Astrocyte (in vitro differentiated cells and primary cell): ENCODE measurements around the gene KREMEN1. TPM values are rescaled to one million over a fixed set of nuclear protein-coding genes. Genes with fewer than 3 reads are reported as not detected.

ENCODE experiments used
- DNase-seq: peaks from one replicate; pipeline ENCODE4 v3.0.0-alpha.2; 2010; ENCODE audit warnings: low read depth
- FAIRE-seq: peaks from 2 replicates; lab custom pipeline; 2011; peaks lifted over from hg19 to GRCh38; lab: Jason Lieb, UNC
- H2AFZ ChIP-seq: 2 replicates; pipeline ENCODE4 v1.6.0; 2012; ENCODE audit warnings: low read depth, low read length, inconsistent platforms
- H3K27ac ChIP-seq: 2 replicates; pipeline ENCODE4 v1.5.1; 2011; ENCODE audit warnings: low read depth, low read length, inconsistent platforms
- H3K27me3 ChIP-seq: 2 replicates; pipeline ENCODE4 v1.6.0; 2011; ENCODE audit warnings: low read length, inconsistent platforms; ENCODE audit not compliant: insufficient read depth
- H3K36me3 ChIP-seq: 2 replicates; pipeline ENCODE4 v1.5.1; 2011; ENCODE audit warnings: low read length, inconsistent platforms; ENCODE audit not compliant: insufficient read depth
- H3K4me1 ChIP-seq: 2 replicates; pipeline ENCODE4 v1.5.1; 2011; ENCODE audit warnings: low read length, inconsistent platforms; ENCODE audit not compliant: insufficient read depth
- H3K4me2 ChIP-seq: 2 replicates; pipeline ENCODE4 v1.6.0; 2012; ENCODE audit warnings: low read length, inconsistent platforms
- H3K4me3 ChIP-seq: 2 replicates; pipeline ENCODE4 v1.5.1; 2011; ENCODE audit warnings: low read depth, mild to moderate bottlenecking, low read length, inconsistent platforms; ENCODE audit not compliant: insufficient read depth
- H3K79me2 ChIP-seq: 2 replicates; pipeline ENCODE4 v1.6.0; 2012; ENCODE audit warnings: mild to moderate bottlenecking, low read length, inconsistent platforms; ENCODE audit not compliant: insufficient read depth
- H3K9ac ChIP-seq: 2 replicates; pipeline ENCODE4 v1.6.0; 2012; ENCODE audit warnings: mild to moderate bottlenecking, low read length, inconsistent platforms
- H3K9me3 ChIP-seq: 2 replicates; pipeline ENCODE4 v1.5.1; 2012; ENCODE audit warnings: low read depth, mild to moderate bottlenecking, low read length, inconsistent platforms; ENCODE audit not compliant: insufficient read depth
- H4K20me1 ChIP-seq: 2 replicates; pipeline ENCODE4 v1.6.0; 2012; ENCODE audit warnings: low read length, inconsistent platforms; ENCODE audit not compliant: insufficient read depth
- H3K27ac Mint-ChIP-seq: one replicate; pipeline ENCODE4 v1.8.0; 2021; ENCODE audit warnings: mild to moderate bottlenecking, mixed read lengths; ENCODE audit not compliant: unreplicated experiment
- H3K27me3 Mint-ChIP-seq: one replicate; pipeline ENCODE4 v1.8.0; 2021; ENCODE audit warnings: low read depth, mixed read lengths; ENCODE audit not compliant: unreplicated experiment
- H3K36me3 Mint-ChIP-seq: one replicate; pipeline ENCODE4 v1.8.0; 2021; ENCODE audit warnings: low read depth, mixed read lengths; ENCODE audit not compliant: unreplicated experiment
- H3K4me1 Mint-ChIP-seq: one replicate; pipeline ENCODE4 v1.8.0; 2021; ENCODE audit warnings: low read depth, mixed read lengths; ENCODE audit not compliant: unreplicated experiment
- H3K4me3 Mint-ChIP-seq: one replicate; pipeline ENCODE4 v1.8.0; 2021; ENCODE audit warnings: mild to moderate bottlenecking, moderate library complexity, mixed read lengths; ENCODE audit not compliant: unreplicated experiment
- H3K9me3 Mint-ChIP-seq: one replicate; pipeline ENCODE4 v1.8.0; 2021; ENCODE audit warnings: mild to moderate bottlenecking, mixed read lengths; ENCODE audit not compliant: unreplicated experiment
- CTCF ChIP-seq: IDR thresholded peaks from 2 replicates; pipeline ENCODE4 v1.5.1; 2011; ENCODE audit warnings: low read depth, mild to moderate bottlenecking, inconsistent platforms, low read length, moderate library complexity; ENCODE audit not compliant: insufficient read depth
- EZH2 ChIP-seq: IDR thresholded peaks from 2 replicates; pipeline ENCODE4 v1.6.1; 2012; ENCODE audit warnings: mild to moderate bottlenecking, low read length, inconsistent platforms; ENCODE audit not compliant: insufficient read depth
- total RNA-seq: library from RNA; stranded (reverse); gene quantifications from 2 replicates; pipeline ENCODE4 v1.2.1, GENCODE V29; 2021

Gene KREMEN1
- total RNA-seq, 1 donor from 2014 or later = 3.3 TPM

- TF ChIP-seq EZH2 = no peak
- H3K9ac ChIP-seq = no peak overlapping the region
- FAIRE-seq (no peak), DNase-seq (no peak)
- no peaks in the 10 kb centered on the region for H3K4me1 ChIP-seq
- H4K20me1 ChIP-seq = no peaks in the 10 kb centered on the region
- Mint-ChIP-seq H3K4me1 (no peaks in the 10 kb centered on the region), H3K27me3 (peaks cover 29% of the 10 kb centered on the region), H3K27ac (no peak overlapping the region), H3K36me3 (no peaks in the 10 kb centered on the region), H3K9me3 (no peaks in the 10 kb centered on the region), H3K4me3 (no peak overlapping the region)
- H3K27ac ChIP-seq = no peak overlapping the region
- no peak overlapping the region for H2AFZ ChIP-seq
- no peaks in the 10 kb centered on the region for H3K79me2 ChIP-seq
- H3K36me3 ChIP-seq = no peaks in the 10 kb centered on the region
- no peak overlapping the region for H3K4me2 ChIP-seq
- H3K4me3 ChIP-seq = no peak overlapping the region
- H3K9me3 ChIP-seq = no peaks in the 10 kb centered on the region
- peaks cover 4% of the 10 kb centered on the region for H3K27me3 ChIP-seq
Measured at GRCh38 chr22:29060251-29060869, 12.5 kb upstream of the KREMEN1 start.

- Histone ChIP-seq H4K20me1 (no peaks in the 10 kb centered on the region), H3K4me3 (no peak overlapping the region), H2AFZ (no peak overlapping the region), H3K9me3 (no peaks in the 10 kb centered on the region), H3K27me3 (peaks cover 4% of the 10 kb centered on the region), H3K4me2 (no peak overlapping the region), H3K9ac (no peak overlapping the region), H3K36me3 (no peaks in the 10 kb centered on the region), H3K79me2 (no peaks in the 10 kb centered on the region), H3K27ac (no peak overlapping the region), H3K4me1 (no peaks in the 10 kb centered on the region)
- no peak overlapping the region for H3K27ac Mint-ChIP-seq
- FAIRE-seq (no peak), DNase-seq (no peak)
- H3K4me3 Mint-ChIP-seq = no peak overlapping the region
- H3K4me1 Mint-ChIP-seq = no peaks in the 10 kb centered on the region
- H3K9me3 Mint-ChIP-seq = no peaks in the 10 kb centered on the region
- no peaks in the 10 kb centered on the region for H3K36me3 Mint-ChIP-seq
- H3K27me3 Mint-ChIP-seq = peaks cover 31% of the 10 kb centered on the region
- TF ChIP-seq EZH2 (no peak), CTCF (no peak)
Measured at GRCh38 chr22:29060931-29061330, 11.9 kb upstream of the KREMEN1 start.

- H3K79me2 ChIP-seq = no peaks in the 10 kb centered on the region
- no peak within 1 kb of the TSS for H3K9ac ChIP-seq
- no peak for FAIRE-seq
- no peak within 1 kb of the TSS for H2AFZ ChIP-seq
- H3K9me3 ChIP-seq = no peaks in the 10 kb centered on the region
- TF ChIP-seq EZH2 (no peak), CTCF (no peak)
- Mint-ChIP-seq H3K27ac (no peak within 1 kb of the TSS), H3K27me3 (peaks cover 35% of the 10 kb centered on the region), H3K36me3 (no peaks in the 10 kb centered on the region), H3K4me3 (no peak within 1 kb of the TSS), H3K4me1 (no peaks in the 10 kb centered on the region), H3K9me3 (no peaks in the 10 kb centered on the region)
- no peak within 1 kb of the TSS for H3K27ac ChIP-seq
- peaks cover 4% of the 10 kb centered on the region for H3K27me3 ChIP-seq
- no peak within 1 kb of the TSS for H3K4me2 ChIP-seq
- no peak within 1 kb of the TSS for H3K4me3 ChIP-seq
- no peaks in the 10 kb centered on the region for H4K20me1 ChIP-seq
- no peaks in the 10 kb centered on the region for H3K4me1 ChIP-seq
- no peak for DNase-seq
- H3K36me3 ChIP-seq = no peaks in the 10 kb centered on the region
Measured at GRCh38 chr22:29061773-29062172, 11.1 kb upstream of the KREMEN1 start, which contains the start of gene C22orf31. C22orf31 (minus strand) TSS chr22:29061831; CDS start chr22:29061792, 39 bp downstream.
